ENCODE results near the gene TMTC4.
"Not testable (repeated sequence)": the region's sequence is repeated elsewhere in the genome, so short reads cannot be mapped to it uniquely, and the experiment has no call there.

TMTC4 gene

GRCh38 chr13:100627120-100627519, 47.5 kb downstream of the TMTC4 start:
- no peak for DNase-seq (ENCODE audit: low read depth)

- no peak for DNase-seq (ENCODE audit: low read depth)
Measured at GRCh38 chr13:100625447-100625846, 49.1 kb downstream of the TMTC4 start.

- DNase-seq (ENCODE audit: low read depth), result no peak
Measured at GRCh38 chr13:100620792-100621191, 53.8 kb downstream of the TMTC4 start.

DNA sequence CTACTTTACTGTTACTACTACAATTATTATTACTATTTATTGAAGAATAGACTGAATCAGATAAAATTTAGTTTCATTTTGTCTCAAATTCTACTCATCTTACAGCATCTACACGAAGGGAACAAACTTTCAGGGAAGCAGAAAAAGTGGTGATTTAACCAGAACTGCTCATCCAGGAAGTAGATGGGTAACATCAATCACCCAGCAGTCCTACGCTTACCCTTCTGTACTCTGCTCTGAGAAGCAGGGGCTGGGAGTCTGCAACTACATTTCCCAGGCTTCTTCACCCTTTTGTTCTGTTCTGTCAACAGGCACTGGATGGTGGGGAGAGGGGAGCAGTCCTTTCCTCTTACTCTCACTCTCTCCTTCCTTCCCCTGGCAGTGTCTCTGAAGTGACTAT, 54.7 kb downstream of the TMTC4 start:
- DNase-seq (ENCODE audit: low read depth), result no peak

GRCh38 chr13:100618897-100619296, 55.7 kb downstream of the TMTC4 start:
- not testable (repeated sequence) for DNase-seq (ENCODE audit: low read depth)

GRCh38 chr13:100613031-100613430, 61.6 kb downstream of the TMTC4 start:
- DNase-seq (ENCODE audit: low read depth), result no peak

- no peak for DNase-seq (ENCODE audit: low read depth)
Measured at GRCh38 chr13:100611678-100612492, 62.7 kb downstream of the TMTC4 start.

DNA sequence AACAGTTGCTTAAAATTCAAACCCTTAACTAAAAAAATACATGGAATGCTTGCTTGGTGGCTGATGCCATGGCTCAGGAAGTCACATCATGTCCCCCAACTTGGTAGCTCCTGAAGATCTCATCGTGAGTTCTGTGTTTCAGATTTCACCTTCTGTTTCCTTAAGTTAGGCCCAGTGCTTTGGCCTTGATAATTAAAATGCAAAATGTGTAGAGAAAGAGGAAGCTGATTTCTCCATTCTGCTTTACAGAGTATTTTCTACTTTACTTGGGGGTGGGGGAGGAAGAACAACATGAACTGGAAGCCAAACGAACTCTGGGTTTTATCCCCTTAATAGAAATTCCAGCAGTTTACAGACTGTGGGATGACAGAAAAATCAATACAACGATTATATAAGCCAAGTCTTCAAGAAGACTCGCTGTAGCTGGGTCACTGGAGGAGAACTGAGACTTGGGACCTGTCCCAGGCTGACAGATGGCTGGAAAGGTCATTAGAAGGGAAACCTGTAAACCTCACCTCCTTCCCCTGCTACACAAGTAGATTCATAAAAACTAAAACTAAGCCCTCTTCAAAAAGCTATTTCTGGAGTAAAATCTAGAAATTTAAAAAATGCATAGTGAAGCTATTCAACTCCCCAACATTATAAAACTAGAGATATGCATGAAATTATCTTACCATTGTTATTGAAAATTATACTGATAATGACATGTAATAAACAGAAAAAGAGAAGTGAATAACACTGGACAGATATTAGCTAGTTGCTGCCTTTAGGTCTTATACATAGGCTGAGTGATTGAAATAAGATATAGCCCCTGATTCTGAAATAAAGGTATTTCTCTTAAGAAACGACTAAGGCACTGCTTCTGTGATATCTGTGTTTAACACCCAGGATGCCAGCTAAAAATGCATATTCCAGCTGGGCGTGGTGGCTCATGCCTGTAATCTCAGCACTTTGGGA, 63.9 kb downstream of the TMTC4 start:
- DNase-seq (ENCODE audit: low read depth), result no peak

- DNase-seq (ENCODE audit: low read depth), result no peak
Measured at GRCh38 chr13:100608906-100609305, 65.7 kb downstream of the TMTC4 start.

GRCh38 chr13:100608489-100608888, 66.1 kb downstream of the TMTC4 start:
- DNase-seq (ENCODE audit: low read depth), result no peak

GRCh38 chr13:100604918-100605710, 69.5 kb downstream of the TMTC4 start:
- no peak for DNase-seq (ENCODE audit: low read depth)

GRCh38 chr13:100602493-100603111, 72.0 kb downstream of the TMTC4 start:
- DNase-seq (ENCODE audit: low read depth), result no peak

GRCh38 chr13:100601716-100602115, 72.9 kb downstream of the TMTC4 start:
- no peak for DNase-seq (ENCODE audit: low read depth)

DNA sequence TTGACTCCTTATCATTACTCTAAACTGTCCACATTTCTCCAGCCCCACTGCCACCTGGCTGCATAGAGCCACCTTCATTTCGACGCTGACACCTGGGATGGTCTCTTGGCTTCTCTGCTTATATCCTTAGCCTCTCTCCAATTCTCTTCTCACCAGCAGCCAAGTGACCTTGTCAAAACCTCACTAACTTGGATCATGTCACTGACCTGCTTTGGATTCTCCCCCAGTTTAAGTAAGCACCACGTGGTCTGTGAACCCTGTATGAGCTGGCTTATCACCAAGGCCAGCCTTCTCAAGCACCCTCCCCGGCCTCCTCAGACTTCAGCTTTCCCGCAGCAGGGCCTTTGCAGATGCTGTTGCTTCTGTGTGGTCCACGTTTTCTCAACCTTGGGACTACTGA, 73.7 kb downstream of the TMTC4 start:
- no peak for DNase-seq (ENCODE audit: low read depth)

GRCh38 chr13:100600461-100600860, 74.1 kb downstream of the TMTC4 start:
- no peak for DNase-seq (ENCODE audit: low read depth)

DNA sequence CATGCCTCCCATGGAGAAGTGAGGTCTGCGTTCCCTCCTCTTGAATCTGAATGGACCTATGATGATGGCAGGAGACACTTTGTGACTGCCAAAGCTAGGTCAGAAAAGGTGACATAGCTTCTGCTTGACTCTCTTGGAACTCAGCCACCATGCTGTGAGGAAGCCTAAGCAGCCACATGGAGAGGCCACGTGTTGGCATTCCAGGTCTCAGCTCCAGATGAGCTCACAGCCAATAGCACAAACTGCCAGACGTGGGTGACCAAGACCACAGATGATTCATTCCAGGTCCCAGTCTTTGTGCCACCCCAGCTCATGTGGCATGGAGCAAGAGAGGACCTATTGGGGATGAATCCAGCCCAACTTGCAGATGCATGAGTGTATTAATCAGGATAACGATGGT, 77.3 kb downstream of the TMTC4 start:
- DNase-seq (ENCODE audit: low read depth), result no peak

DNA sequence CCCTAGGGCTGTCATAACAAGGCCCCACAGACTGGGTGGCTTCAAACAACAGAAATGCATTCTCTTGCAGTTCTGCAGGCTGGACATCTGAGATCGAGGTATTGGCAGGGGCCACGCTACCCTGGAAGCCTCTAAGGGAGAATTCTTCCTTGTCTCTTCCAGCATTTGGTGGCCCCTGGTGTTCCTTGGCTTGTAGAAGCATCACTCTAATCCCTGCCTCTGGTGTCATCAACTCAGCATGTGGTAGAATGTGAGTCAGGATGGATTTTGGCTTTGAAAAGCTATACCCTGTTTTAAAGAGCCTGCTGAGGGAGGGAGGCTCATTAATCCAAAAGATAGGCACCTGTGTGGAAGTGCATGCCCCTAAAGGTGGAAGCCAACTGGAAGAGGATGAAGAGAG, 78.1 kb downstream of the TMTC4 start:
- no peak for DNase-seq (ENCODE audit: low read depth)

GRCh38 chr13:100594731-100595130, 79.9 kb downstream of the TMTC4 start:
- DNase-seq (ENCODE audit: low read depth), result no peak

- no peak for DNase-seq (ENCODE audit: low read depth)
Measured at GRCh38 chr13:100594255-100594654, 80.3 kb downstream of the TMTC4 start.

DNA sequence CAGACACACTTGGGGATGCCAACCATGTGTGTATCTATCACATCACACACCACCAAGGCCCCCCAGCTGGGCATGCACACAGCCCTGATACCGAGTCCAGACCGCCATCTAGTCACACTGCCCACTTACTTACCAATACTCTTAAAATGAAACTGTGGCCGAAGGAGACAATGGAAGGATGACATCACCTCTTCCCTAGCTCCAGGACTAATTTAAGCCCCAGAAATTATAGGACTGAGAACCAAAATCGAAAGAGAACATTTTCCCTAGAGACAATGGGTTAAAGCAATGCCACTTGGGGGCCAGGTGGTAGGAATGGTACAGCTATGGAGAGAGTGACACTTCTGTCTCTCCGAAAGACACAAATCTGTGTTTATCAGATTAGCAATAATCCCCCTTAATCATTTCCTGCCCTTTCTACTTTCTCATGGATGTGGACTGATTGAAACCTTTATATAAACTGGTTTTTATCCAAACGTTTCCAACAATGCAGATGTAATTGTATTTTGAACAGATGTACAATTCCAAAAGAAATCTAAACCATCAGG, 85.3 kb downstream of the TMTC4 start:
- no peak for DNase-seq (ENCODE audit: low read depth)
